WTC11 (cell line): ENCODE data around the gene LCAT.

Experiments used
- CREM ChIP-seq: sonication (generic); formaldehyde crosslinking; IDR thresholded peaks from 2 replicates; pipeline ENCODE4 v1.8.1; 2022; ENCODE audit warnings: mild to moderate bottlenecking, missing genetic modification reagents, moderate library complexity
- CTCF ChIP-seq: fragments of 200-600 bp; IDR thresholded peaks from 2 replicates; pipeline ENCODE4 v1.8.0; 2022; ENCODE audit warnings: antibody characterized with exemption

- no peak for TF ChIP-seq CTCF
- TF ChIP-seq CREM = no peak
Measured at GRCh38 chr16:67964477-67965131, 20.7 kb upstream of the LCAT start.
